Natural killer cell (primary cell): ENCODE measurements around the gene OR1L6. TPM values are rescaled to one million over a fixed set of nuclear protein-coding genes. Genes with fewer than 3 reads are reported as not detected.

Source experiments
- ATAC-seq, 3 donors: fragments of 150-1000 bp in 2 of 3; fragments of 200-7000 bp in 1 of 3; cut with Tn5 transposase; 1 replicate in 1 of 3; 2 replicates in 2 of 3; pipeline ENCODE4 v1.10.0; 2021; ENCODE audit warnings: mild to moderate bottlenecking in 2 of 3, moderate library complexity in 2 of 3
- DNase-seq, 2 donors: peaks; one replicate each; pipeline versions ENCODE4 v3.0.0 to v3.0.0-alpha.2; 2013 to 2021; ENCODE audit warnings: mixed read lengths in 1 of 2
- H3K27ac ChIP-seq: one replicate; pipeline ENCODE4 v1.5.1; 2013; ENCODE audit warnings: mild to moderate bottlenecking, low read length
- H3K27me3 ChIP-seq: one replicate; pipeline ENCODE4 v1.6.1; 2013; ENCODE audit warnings: low read length; ENCODE audit not compliant: control insufficient read depth, insufficient read depth
- H3K36me3 ChIP-seq: one replicate; pipeline ENCODE4 v1.6.1; 2013; ENCODE audit warnings: low read length; ENCODE audit not compliant: control insufficient read depth, insufficient read depth
- H3K4me1 ChIP-seq: one replicate; pipeline ENCODE4 v1.6.1; 2013; ENCODE audit warnings: low read length; ENCODE audit not compliant: control insufficient read depth, insufficient read depth
- H3K4me3 ChIP-seq: one replicate; pipeline ENCODE4 v1.5.1; 2013; ENCODE audit warnings: low read length
- H3K9me3 ChIP-seq: one replicate; pipeline ENCODE4 v1.6.1; 2013; ENCODE audit warnings: low read length; ENCODE audit not compliant: control insufficient read depth, insufficient read depth
- H3K27ac Mint-ChIP-seq, 2 donors: one replicate each; pipeline ENCODE4 v1.8.0; 2022; ENCODE audit warnings: mild to moderate bottlenecking in 2 of 2, mixed read lengths in 2 of 2, moderate library complexity in 1 of 2
- H3K27me3 Mint-ChIP-seq, 2 donors: one replicate each; pipeline ENCODE4 v1.8.0; 2022; ENCODE audit warnings: low read depth in 2 of 2, mixed read lengths in 2 of 2
- H3K36me3 Mint-ChIP-seq: one replicate; pipeline ENCODE4 v1.8.0; 2022; ENCODE audit warnings: mixed read lengths
- H3K4me1 Mint-ChIP-seq, 2 donors: one replicate each; pipeline ENCODE4 v1.8.0; 2022; ENCODE audit warnings: mixed read lengths in 2 of 2
- H3K4me3 Mint-ChIP-seq: one replicate; pipeline ENCODE4 v1.8.0; 2022; ENCODE audit warnings: mild to moderate bottlenecking, moderate library complexity, mixed read lengths
- H3K9me3 Mint-ChIP-seq, 2 donors: one replicate each; pipeline ENCODE4 v1.8.0; 2022; ENCODE audit warnings: mixed read lengths in 2 of 2
- CTCF ChIP-seq: fragments of 200-600 bp; IDR thresholded peaks from one replicate; pipeline ENCODE4 v1.8.0; 2022; ENCODE audit warnings: antibody characterized with exemption
- WGBS: methylation state at CpG from one replicate; pipeline ENCODE4 v1.1.7; 2013; ENCODE audit warnings: missing lambda C conversion rate; ENCODE audit not compliant: insufficient coverage; 5-methylcytosine and 5-hydroxymethylcytosine counted together
- intact Hi-C: fragments of 100-400 bp; cut with micrococcal nuclease; formaldehyde crosslinking; loops from one replicate; pipeline ENCODE4 v1.14.2; 2022
- total RNA-seq, 4 donors: library from RNA; stranded (reverse); fragments of 120-200 nt in 1 of 4; gene quantifications; one replicate each; pipeline versions ENCODE4 v1.2.3 to v1.2.4, GENCODE V29; 2013 to 2022

The OR1L6 gene
- not detected for total RNA-seq
- total RNA-seq (2013): not detected

- H3K27ac ChIP-seq: no peak within 1 kb of the TSS
- intact Hi-C loops: no loop called here
- no peaks in the 10 kb centered on the region for H3K9me3 ChIP-seq
- H3K4me1 ChIP-seq: no peaks in the 10 kb centered on the region
- peaks cover 4 to 5% of the 10 kb centered on the region in 2 donors for H3K9me3 Mint-ChIP-seq
- H3K36me3 ChIP-seq: no peaks in the 10 kb centered on the region
- no peak for TF ChIP-seq CTCF
- WGBS: 87% methylated on average over 6 of the region's 6 CpGs
- H3K27ac Mint-ChIP-seq: no peak within 1 kb of the TSS
- no peaks in the 10 kb centered on the region for H3K27me3 Mint-ChIP-seq
- H3K4me1 Mint-ChIP-seq: no peaks in the 10 kb centered on the region
- H3K36me3 Mint-ChIP-seq: no peaks in the 10 kb centered on the region
- no peak for DNase-seq
- no peak within 1 kb of the TSS for H3K4me3 ChIP-seq
- ATAC-seq: no peak
- no peaks in the 10 kb centered on the region for H3K27me3 ChIP-seq
- H3K4me3 Mint-ChIP-seq: no peak within 1 kb of the TSS
Observed at GRCh38 chr9:122742003-122742402, at the start of gene OR1L6. TSS of gene OR1L6 (plus strand) at chr9:122742303. CDS start at chr9:122749848, 7,545 bp downstream.

GRCh38 chr9:122695696-122696095, 46.4 kb upstream of the OR1L6 start:
- 100% methylated on average over 1 of the region's 1 CpG for WGBS
- peaks cover 3% of the 10 kb centered on the region for H3K9me3 ChIP-seq
- no peak for TF ChIP-seq CTCF
- no peak for DNase-seq
- Mint-ChIP-seq H3K4me1 (no peaks in the 10 kb centered on the region), H3K27ac (no peak overlapping the region), H3K4me3 (no peak overlapping the region), H3K9me3 (peaks cover 8 to 11% of the 10 kb centered on the region in 2 donors), H3K27me3 (peaks cover under 1 to 3% of the 10 kb centered on the region in 2 donors), H3K36me3 (peaks cover 20% of the 10 kb centered on the region)
- no peaks in the 10 kb centered on the region for H3K4me1 ChIP-seq
- no peak for ATAC-seq
- H3K27me3 ChIP-seq: no peaks in the 10 kb centered on the region
- intact Hi-C loops: no loop called here
- no peak overlapping the region for H3K4me3 ChIP-seq
- no peaks in the 10 kb centered on the region for H3K36me3 ChIP-seq
- H3K27ac ChIP-seq: no peak overlapping the region

- peaks cover 10 to 14% of the 10 kb centered on the region in 2 donors for H3K9me3 Mint-ChIP-seq
- H3K4me3 Mint-ChIP-seq: no peak overlapping the region
- peaks cover 3% of the 10 kb centered on the region for H3K9me3 ChIP-seq
- DNase-seq: no peak
- no peak overlapping the region for H3K27ac Mint-ChIP-seq
- no peak overlapping the region for H3K27ac ChIP-seq
- no peaks in the 10 kb centered on the region for H3K4me1 Mint-ChIP-seq
- no peaks in the 10 kb centered on the region for H3K36me3 ChIP-seq
- H3K27me3 Mint-ChIP-seq: no peaks in the 10 kb centered on the region
- no peak for TF ChIP-seq CTCF
- WGBS: 89% methylated on average over 6 of the region's 7 CpGs
- intact Hi-C loops: no loop called here
- H3K27me3 ChIP-seq: no peaks in the 10 kb centered on the region
- ATAC-seq: no peak
- no peaks in the 10 kb centered on the region for H3K4me1 ChIP-seq
- peaks cover 12% of the 10 kb centered on the region for H3K36me3 Mint-ChIP-seq
- no peak overlapping the region for H3K4me3 ChIP-seq
Observed at GRCh38 chr9:122718038-122718437, 24.1 kb upstream of the OR1L6 start.

- WGBS: 95% methylated on average over 3 of the region's 4 CpGs
- no peak for TF ChIP-seq CTCF
- intact Hi-C loops: no loop called here
- no peak overlapping the region for H3K27ac ChIP-seq
- no peaks in the 10 kb centered on the region for H3K27me3 ChIP-seq
- ATAC-seq (no peak), DNase-seq (no peak)
- no peaks in the 10 kb centered on the region for H3K36me3 ChIP-seq
- Mint-ChIP-seq H3K4me1 (no peaks in the 10 kb centered on the region), H3K36me3 (peaks cover 6% of the 10 kb centered on the region), H3K4me3 (no peak overlapping the region), H3K9me3 (peaks cover 11 to 12% of the 10 kb centered on the region in 2 donors), H3K27me3 (no peaks in the 10 kb centered on the region), H3K27ac (no peak overlapping the region)
- no peaks in the 10 kb centered on the region for H3K4me1 ChIP-seq
- peaks cover 8% of the 10 kb centered on the region for H3K9me3 ChIP-seq
- no peak overlapping the region for H3K4me3 ChIP-seq
Observed at GRCh38 chr9:122719218-122719617, 22.9 kb upstream of the OR1L6 start.
